Endothelial cell of umbilical vein (primary cell): Measurements from ENCODE around the gene EDN1.

Experiments used
- CTCF ChIP-seq, 2 donors: IDR thresholded peaks; 1 replicate in 1 of 2; 2 replicates in 1 of 2; pipeline ENCODE4 v1.5.1; 2011; ENCODE audit warnings: low read length in 2 of 2, mild to moderate bottlenecking in 2 of 2, moderate library complexity in 2 of 2, control low read depth in 1 of 2, inconsistent platforms in 1 of 2, low read depth in 1 of 2; ENCODE audit not compliant: insufficient read depth in 1 of 2; ENCODE audit errors: extremely low read depth in 1 of 2
- EZH2 ChIP-seq: IDR thresholded peaks from 2 replicates; pipeline ENCODE4 v1.6.1; 2012; ENCODE audit warnings: borderline replicate concordance, low read depth, mild to moderate bottlenecking, moderate library complexity, low read length, inconsistent platforms; ENCODE audit not compliant: severe bottlenecking
- FOS ChIP-seq: IDR thresholded peaks from 2 replicates; pipeline ENCODE4 v1.6.1; 2011; ENCODE audit warnings: mild to moderate bottlenecking, low read length, moderate library complexity, borderline replicate concordance; ENCODE audit not compliant: insufficient read depth
- JUN ChIP-seq: IDR thresholded peaks from 2 replicates; pipeline ENCODE4 v1.6.1; 2011; ENCODE audit warnings: borderline replicate concordance, low read depth; ENCODE audit not compliant: insufficient read length, insufficient read depth
- MAX ChIP-seq: IDR thresholded peaks from 2 replicates; pipeline ENCODE4 v1.6.1; 2011; ENCODE audit not compliant: insufficient read depth, insufficient read length
- MYC ChIP-seq: IDR thresholded peaks from one replicate; pipeline ENCODE4 v1.6.1; 2011; ENCODE audit warnings: mild to moderate bottlenecking, low read depth, low read length
- POLR2A ChIP-seq: IDR thresholded peaks from 2 replicates; pipeline ENCODE4 v1.6.1; 2012; ENCODE audit warnings: low read depth, mild to moderate bottlenecking, control low read depth, low read length
- POLR2AphosphoS5 ChIP-seq: IDR thresholded peaks from 2 replicates; pipeline ENCODE4 v1.6.1; 2012; ENCODE audit warnings: low read depth, mild to moderate bottlenecking, control low read depth, low read length, moderate library complexity; ENCODE audit not compliant: insufficient read depth

- no peak for TF ChIP-seq CTCF (IDR thresholded peaks at IDR 0.05; ENCODE audit: extremely low read depth in 1 of 2, insufficient read depth in 1 of 2, low read depth in 1 of 2, low read length in 2 of 2)
- TF ChIP-seq POLR2A, result no peak
- no peak for TF ChIP-seq POLR2AphosphoS5
- TF ChIP-seq FOS, result no peak
- no peak for TF ChIP-seq EZH2
- no peak for TF ChIP-seq JUN
- TF ChIP-seq MAX, result no peak
- TF ChIP-seq MYC, result no peak
Measured at GRCh38 chr6:12283904-12284303, 6.3 kb upstream of the EDN1 start.
